COLO829 (cell line): ENCODE data around the gene GDI2.
"Not testable (repeated sequence)": the region's sequence is repeated elsewhere in the genome, so short reads cannot be mapped to it uniquely, and the experiment has no call there.

Source experiments
- DNase-seq: peaks from one replicate; pipeline ENCODE4 v3.0.0; 2012; ENCODE audit warnings: low spot score

Gene GDI2

GRCh38 chr10:5782174-5782573 is 31.1 kb downstream of the GDI2 start:
- no peak for DNase-seq

GRCh38 chr10:5779730-5780129 is 33.5 kb downstream of the GDI2 start:
- DNase-seq: no peak

GRCh38 chr10:5777758-5778157 is 35.5 kb downstream of the GDI2 start:
- DNase-seq: not testable (repeated sequence)

- DNase-seq: no peak
Measured at GRCh38 chr10:5776881-5777197, 36.4 kb downstream of the GDI2 start.

GRCh38 chr10:5776136-5776880 is 36.9 kb downstream of the GDI2 start:
- no peak for DNase-seq

- DNase-seq: no peak
Measured at GRCh38 chr10:5775685-5776084, 37.5 kb downstream of the GDI2 start.

- no peak for DNase-seq
Measured at GRCh38 chr10:5774987-5775620, 38.1 kb downstream of the GDI2 start.

GRCh38 chr10:5766189-5766588 is 47.0 kb downstream of the GDI2 start:
- DNase-seq: no peak

- no peak for DNase-seq
Measured at GRCh38 chr10:5765617-5766016, 47.6 kb downstream of the GDI2 start.

GRCh38 chr10:5764422-5765297 is 48.6 kb downstream of the GDI2 start:
- no peak for DNase-seq

- DNase-seq: no peak
Measured at GRCh38 chr10:5762531-5762930, 50.7 kb downstream of the GDI2 start.

GRCh38 chr10:5761220-5761619 is 52.0 kb downstream of the GDI2 start:
- DNase-seq: no peak

- DNase-seq: no peak
Measured at GRCh38 chr10:5760515-5760914, 52.7 kb downstream of the GDI2 start.

- DNase-seq: no peak
Measured at GRCh38 chr10:5758927-5759326, 54.3 kb downstream of the GDI2 start.

- DNase-seq: no peak
Measured at GRCh38 chr10:5757766-5758517, 55.3 kb downstream of the GDI2 start.

GRCh38 chr10:5752301-5752871 is 60.8 kb downstream of the GDI2 start:
- DNase-seq: no peak

GRCh38 chr10:5751601-5752253 is 61.5 kb downstream of the GDI2 start:
- no peak for DNase-seq

- DNase-seq: no peak
Measured at GRCh38 chr10:5748394-5748803, 64.8 kb downstream of the GDI2 start.

GRCh38 chr10:5746197-5746596 is 67.0 kb downstream of the GDI2 start:
- no peak for DNase-seq

GRCh38 chr10:5744849-5745248 is 68.4 kb downstream of the GDI2 start:
- no peak for DNase-seq

GRCh38 chr10:5743736-5744135 is 69.5 kb downstream of the GDI2 start:
- no peak for DNase-seq
